WTC11 (cell line): Measurements from ENCODE around the gene CAB39.

Experiments used
- AFF4 ChIP-seq: sonication (generic); formaldehyde crosslinking; IDR thresholded peaks from 2 replicates; pipeline ENCODE4 v1.8.1; 2023; ENCODE audit warnings: mild to moderate bottlenecking, missing genetic modification reagents, borderline replicate concordance
- ARID4B ChIP-seq: sonication (generic); formaldehyde crosslinking; IDR thresholded peaks from 2 replicates; pipeline ENCODE4 v1.8.0; 2023; ENCODE audit warnings: missing genetic modification reagents, mild to moderate bottlenecking, borderline replicate concordance
- CTCF ChIP-seq: fragments of 200-600 bp; IDR thresholded peaks from 2 replicates; pipeline ENCODE4 v1.8.0; 2022; ENCODE audit warnings: antibody characterized with exemption
- ESRRA ChIP-seq: sonication (generic); formaldehyde crosslinking; IDR thresholded peaks from 2 replicates; pipeline ENCODE4 v1.8.1; 2022; ENCODE audit warnings: mild to moderate bottlenecking, missing genetic modification reagents, borderline replicate concordance
- FOXJ3 ChIP-seq: sonication (generic); formaldehyde crosslinking; IDR thresholded peaks from 2 replicates; pipeline ENCODE4 v1.9.0; 2021; ENCODE audit warnings: missing genetic modification reagents, mild to moderate bottlenecking, borderline replicate concordance
- IRF2 ChIP-seq: sonication (generic); formaldehyde crosslinking; IDR thresholded peaks from 2 replicates; pipeline ENCODE4 v1.8.0; 2022; ENCODE audit warnings: low read depth, missing genetic modification reagents, borderline replicate concordance
- JUN ChIP-seq: sonication (generic); formaldehyde crosslinking; IDR thresholded peaks from 2 replicates; pipeline ENCODE4 v1.8.0; 2023; ENCODE audit warnings: mild to moderate bottlenecking, missing genetic modification reagents
- NR1H2 ChIP-seq: sonication (generic); formaldehyde crosslinking; IDR thresholded peaks from 2 replicates; pipeline ENCODE4 v1.9.0; 2021; ENCODE audit warnings: mild to moderate bottlenecking, moderate library complexity, missing genetic modification reagents
- NR2C2 ChIP-seq: sonication (generic); formaldehyde crosslinking; IDR thresholded peaks from 2 replicates; pipeline ENCODE4 v1.8.0; 2022; ENCODE audit warnings: mild to moderate bottlenecking, missing genetic modification reagents
- SOX15 ChIP-seq: fragments of 250-450 bp; sonication (Bioruptor Pico); IDR thresholded peaks from 2 replicates; pipeline ENCODE4 v1.9.0; 2021; ENCODE audit warnings: mild to moderate bottlenecking
- TCF7 ChIP-seq: sonication (generic); formaldehyde crosslinking; IDR thresholded peaks from 2 replicates; pipeline ENCODE4 v1.8.0; 2022; ENCODE audit warnings: mild to moderate bottlenecking, low read depth, missing genetic modification reagents, moderate library complexity
- TEAD4 ChIP-seq: sonication (generic); formaldehyde crosslinking; IDR thresholded peaks from 2 replicates; pipeline ENCODE4 v1.8.0; 2022; ENCODE audit warnings: mild to moderate bottlenecking, missing genetic modification reagents
- USF2 ChIP-seq: sonication (generic); formaldehyde crosslinking; IDR thresholded peaks from 2 replicates; pipeline ENCODE4 v1.8.1; 2023; ENCODE audit warnings: mild to moderate bottlenecking, missing genetic modification reagents, moderate library complexity
- ZNF232 ChIP-seq: sonication (generic); formaldehyde crosslinking; IDR thresholded peaks from 2 replicates; pipeline ENCODE4 v1.8.0; 2022; ENCODE audit warnings: mild to moderate bottlenecking, missing genetic modification reagents

- TF ChIP-seq AFF4 (CRISPR knock-in tag) (no peak), USF2 (CRISPR knock-in tag) (no peak), TEAD4 (CRISPR knock-in tag) (no peak), CTCF (no peak), ZNF232 (CRISPR knock-in tag) (no peak), TCF7 (no peak), NR1H2 (CRISPR knock-in tag) (no peak), IRF2 (CRISPR knock-in tag) (no peak), ESRRA (CRISPR knock-in tag) (no peak), ARID4B (no peak), NR2C2 (CRISPR knock-in tag) (no peak), FOXJ3 (CRISPR knock-in tag) (no peak), JUN (no peak), SOX15 (CRISPR knock-in tag) (no peak)
Observed at GRCh38 chr2:230770804-230771203, 58.2 kb downstream of the CAB39 start.
